ENCODE measurements around the gene CACNA2D3. TPM values are rescaled to one million over a fixed set of nuclear protein-coding genes. Genes with fewer than 3 reads are reported as not detected.

Gene CACNA2D3
- total RNA-seq, 1 experiment from 2014 or later: 1.6 TPM

DNA sequence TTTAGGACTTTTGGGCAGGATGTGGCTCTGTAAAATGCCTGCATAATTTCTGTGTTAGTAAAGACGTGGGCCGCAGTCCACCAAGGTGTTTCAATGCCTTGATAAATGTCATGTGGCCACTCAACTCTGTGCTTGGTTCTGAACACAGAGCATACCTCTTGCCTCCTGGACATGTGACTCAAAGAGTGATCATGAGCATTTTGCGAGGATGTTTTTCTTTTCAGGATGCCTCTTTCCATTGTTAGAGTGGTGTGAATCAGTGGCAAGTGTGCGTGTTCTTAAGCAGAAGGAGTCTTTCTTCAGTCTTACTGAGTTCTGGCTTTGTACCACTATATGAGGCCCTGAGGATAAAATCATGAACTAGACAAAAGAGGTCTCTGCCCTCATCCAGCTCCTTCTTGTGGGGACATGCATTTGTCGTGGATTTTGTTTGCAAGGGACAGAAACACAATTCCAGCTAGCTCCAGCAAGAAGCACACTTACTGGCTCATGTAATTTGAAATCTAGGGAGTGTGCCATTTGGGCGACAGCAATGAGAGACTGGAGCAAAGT lies 442.1 kb downstream of the CACNA2D3 start:
- DNase-seq: no peak
- Histone ChIP-seq H3K4me3 (ENCODE audit: insufficient read depth, low read depth, low read length) (no peak overlapping the region), H3K36me3 (replicated peaks; ENCODE audit: control insufficient read depth, insufficient read depth, low read length) (no peaks in the 10 kb centered on the region), H3K27me3 (ENCODE audit: control insufficient read depth, insufficient read depth, low read length) (no peaks in the 10 kb centered on the region)

DNA sequence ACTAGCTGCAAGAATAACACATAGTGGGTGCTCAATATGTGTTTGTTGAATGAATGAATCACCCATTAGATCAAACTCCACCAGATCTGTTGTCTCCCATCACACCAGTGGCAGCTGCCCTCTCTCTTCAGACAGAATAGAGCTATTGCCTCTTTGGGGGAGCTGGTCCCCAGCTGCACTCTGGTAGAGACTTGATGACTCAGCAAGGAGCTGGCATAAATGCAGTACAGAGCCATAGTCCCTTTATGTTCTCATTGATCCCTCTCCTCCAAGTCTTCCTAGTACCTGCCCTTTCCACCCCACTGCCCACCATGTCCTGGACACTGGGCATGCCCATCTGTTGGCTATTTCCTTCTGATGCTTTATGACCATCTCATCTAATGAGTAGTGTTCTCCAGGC lies 443.6 kb downstream of the CACNA2D3 start:
- no peak for DNase-seq
- H3K4me3 ChIP-seq (ENCODE audit: insufficient read depth, low read depth, low read length): no peak overlapping the region
- H3K36me3 ChIP-seq (replicated peaks; ENCODE audit: control insufficient read depth, insufficient read depth, low read length): no peaks in the 10 kb centered on the region
- no peaks in the 10 kb centered on the region for H3K27me3 ChIP-seq (ENCODE audit: control insufficient read depth, insufficient read depth, low read length)

DNA sequence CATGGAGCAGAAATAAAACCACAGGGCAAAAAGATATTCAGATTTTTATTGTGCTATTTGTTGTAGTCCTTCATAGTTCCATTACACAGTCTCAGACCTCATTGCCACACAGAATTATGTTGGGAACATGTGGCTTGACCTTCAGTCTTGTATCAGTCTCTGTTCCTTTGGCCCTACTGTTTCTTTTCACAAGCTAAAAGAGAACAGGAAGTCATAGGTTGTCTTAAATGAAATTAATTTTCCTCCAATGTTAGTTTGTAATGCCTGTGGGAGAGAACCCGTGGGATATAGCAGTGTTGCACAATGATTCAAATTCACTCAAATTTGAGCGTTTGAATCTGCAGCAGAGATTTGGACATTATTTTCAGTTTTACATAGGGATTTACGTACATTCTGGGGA lies 445.6 kb downstream of the CACNA2D3 start:
- no peaks in the 10 kb centered on the region for H3K27me3 ChIP-seq (ENCODE audit: control insufficient read depth, insufficient read depth, low read length)
- no peak overlapping the region for H3K4me3 ChIP-seq (ENCODE audit: insufficient read depth, low read depth, low read length)
- H3K36me3 ChIP-seq (replicated peaks; ENCODE audit: control insufficient read depth, insufficient read depth, low read length): no peaks in the 10 kb centered on the region
- no peak for DNase-seq

DNA sequence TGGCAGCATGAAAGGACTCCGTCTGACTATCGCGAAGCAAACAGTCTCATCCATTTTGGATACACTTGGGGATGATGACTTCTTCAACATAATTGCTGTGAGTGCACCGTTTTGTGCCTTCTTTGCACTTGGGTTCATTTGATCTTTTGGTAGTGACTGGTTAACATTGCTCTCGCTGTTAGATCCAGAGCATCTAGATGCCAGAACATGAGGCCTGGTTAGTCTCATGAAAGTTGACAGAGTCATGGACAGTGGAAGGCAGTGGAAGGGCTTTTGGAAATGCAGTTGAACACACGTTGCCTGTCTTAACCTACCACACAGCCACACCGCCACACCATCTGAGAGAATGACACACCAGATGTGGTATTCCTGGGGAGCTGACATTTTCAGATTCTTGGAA lies 447.7 kb downstream of the CACNA2D3 start:
- no peak for DNase-seq
- Histone ChIP-seq H3K27me3 (ENCODE audit: control insufficient read depth, insufficient read depth, low read length) (no peaks in the 10 kb centered on the region), H3K36me3 (replicated peaks; ENCODE audit: control insufficient read depth, insufficient read depth, low read length) (no peaks in the 10 kb centered on the region), H3K4me3 (ENCODE audit: insufficient read depth, low read depth, low read length) (no peak overlapping the region)

DNA sequence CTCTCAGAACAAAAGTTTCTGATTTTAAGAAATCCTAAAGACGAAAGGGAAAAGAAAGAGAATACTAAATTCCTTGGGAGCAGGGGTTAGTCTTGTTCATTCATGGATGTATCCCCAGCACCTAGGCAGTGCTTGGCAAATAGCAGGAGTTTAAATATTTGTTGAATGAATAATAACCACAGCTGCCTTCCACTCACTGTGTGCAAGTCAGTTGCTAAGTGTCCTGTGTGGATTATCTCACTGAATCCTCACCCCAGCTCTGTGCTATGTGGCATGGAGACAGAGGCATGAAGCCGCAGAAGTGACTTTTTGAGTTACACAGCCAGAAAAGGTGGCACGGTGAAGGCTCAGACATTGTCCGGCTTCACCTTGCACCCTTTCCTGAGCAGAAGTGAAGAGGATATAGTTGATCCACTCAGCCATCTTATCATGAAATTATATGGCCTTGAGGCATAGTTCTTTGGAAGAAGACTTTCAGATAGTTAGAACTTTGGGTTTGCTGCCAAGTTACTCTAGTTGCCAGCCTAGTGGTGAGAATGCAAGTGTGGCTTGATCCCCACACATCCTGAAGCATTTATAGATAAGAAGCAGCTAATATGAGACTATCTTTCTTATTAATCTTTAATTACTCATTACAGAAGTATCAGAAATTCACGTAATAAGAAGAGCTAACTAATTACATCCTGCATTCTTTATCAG lies 450.0 kb downstream of the CACNA2D3 start:
- no peak for DNase-seq
- Histone ChIP-seq H3K4me3 (ENCODE audit: insufficient read depth, low read depth, low read length) (no peak overlapping the region), H3K27me3 (ENCODE audit: control insufficient read depth, insufficient read depth, low read length) (no peaks in the 10 kb centered on the region), H3K36me3 (replicated peaks; ENCODE audit: control insufficient read depth, insufficient read depth, low read length) (no peaks in the 10 kb centered on the region)

DNA sequence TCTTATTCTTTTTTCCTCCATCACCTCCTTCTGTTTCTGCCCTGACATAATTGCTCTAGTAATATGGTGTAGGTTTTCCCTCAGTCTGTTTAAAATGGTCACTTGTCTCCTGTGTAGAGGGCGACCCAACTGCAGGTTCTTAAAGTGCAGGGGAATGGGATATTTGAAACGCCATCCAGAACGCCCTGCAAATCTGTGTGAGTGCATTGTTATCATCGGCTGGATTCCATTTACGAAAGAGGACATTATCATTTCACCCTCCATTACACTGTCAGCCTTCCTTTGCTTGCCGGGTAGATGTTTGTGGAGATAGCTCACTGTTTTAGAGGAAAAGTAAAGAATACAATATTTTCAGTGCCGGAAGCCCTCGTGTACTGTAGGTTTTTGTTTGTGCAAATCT lies 451.5 kb downstream of the CACNA2D3 start:
- H3K27me3 ChIP-seq (ENCODE audit: control insufficient read depth, insufficient read depth, low read length): no peaks in the 10 kb centered on the region
- H3K4me3 ChIP-seq (ENCODE audit: insufficient read depth, low read depth, low read length): no peak overlapping the region
- no peak for DNase-seq
- H3K36me3 ChIP-seq (replicated peaks; ENCODE audit: control insufficient read depth, insufficient read depth, low read length): no peaks in the 10 kb centered on the region

DNA sequence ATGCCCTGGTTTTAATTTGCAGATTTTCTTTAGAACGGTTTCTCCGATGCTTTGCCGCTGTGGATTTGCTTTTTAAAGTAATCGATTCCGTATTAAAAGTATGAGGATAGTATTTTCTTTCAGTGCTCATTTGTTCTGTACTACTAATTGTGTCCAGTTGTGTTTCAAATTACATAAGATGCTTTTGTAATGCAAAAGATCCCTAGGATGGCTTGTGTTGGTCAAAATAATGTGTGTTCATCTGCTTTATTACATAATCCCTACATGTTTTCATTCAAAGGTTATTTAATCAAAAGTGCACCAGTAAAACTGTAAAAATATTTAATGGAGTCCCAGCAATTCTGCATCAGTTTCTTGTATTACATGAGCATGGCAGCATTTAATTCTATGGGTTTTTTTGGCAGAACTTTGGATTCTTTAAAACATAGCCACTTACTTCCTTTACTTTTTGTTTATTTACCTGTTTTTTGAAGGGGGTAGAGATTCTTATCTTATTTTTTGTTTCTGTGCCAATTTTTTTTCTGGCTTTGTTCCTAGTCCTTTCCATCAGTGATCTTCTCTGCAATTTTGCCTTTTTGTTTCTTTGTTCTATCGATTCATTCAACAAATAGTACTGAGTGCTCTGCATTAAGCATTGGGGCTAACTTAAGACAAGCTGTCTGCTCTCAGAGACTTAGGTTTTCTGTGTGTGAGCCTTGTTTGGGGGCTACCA lies 452.7 kb downstream of the CACNA2D3 start:
- Histone ChIP-seq H3K36me3 (replicated peaks; ENCODE audit: control insufficient read depth, insufficient read depth, low read length) (no peaks in the 10 kb centered on the region), H3K27me3 (ENCODE audit: control insufficient read depth, insufficient read depth, low read length) (no peaks in the 10 kb centered on the region), H3K4me3 (ENCODE audit: insufficient read depth, low read depth, low read length) (no peak overlapping the region)
- DNase-seq: no peak

DNA sequence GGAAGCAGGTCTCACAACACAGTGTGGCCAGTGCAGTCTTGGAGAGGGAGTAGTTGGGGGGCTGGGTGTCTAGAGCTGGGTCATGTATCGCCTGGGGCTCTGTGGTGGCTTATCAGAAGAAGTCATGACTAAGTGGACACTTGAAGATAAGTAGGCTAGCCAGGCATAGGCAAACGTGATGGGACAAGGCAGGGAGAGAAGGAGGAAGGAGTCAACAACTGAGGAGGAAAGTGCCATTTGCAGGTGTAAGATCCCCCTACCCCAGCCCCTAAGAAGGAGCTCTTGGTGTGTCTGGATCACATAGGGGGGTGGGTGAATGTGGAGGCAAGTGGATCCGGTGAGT lies 453.2 kb downstream of the CACNA2D3 start:
- Histone ChIP-seq H3K4me3 (ENCODE audit: insufficient read depth, low read depth, low read length) (no peak overlapping the region), H3K27me3 (ENCODE audit: control insufficient read depth, insufficient read depth, low read length) (no peaks in the 10 kb centered on the region), H3K36me3 (replicated peaks; ENCODE audit: control insufficient read depth, insufficient read depth, low read length) (no peaks in the 10 kb centered on the region)
- no peak for DNase-seq

DNA sequence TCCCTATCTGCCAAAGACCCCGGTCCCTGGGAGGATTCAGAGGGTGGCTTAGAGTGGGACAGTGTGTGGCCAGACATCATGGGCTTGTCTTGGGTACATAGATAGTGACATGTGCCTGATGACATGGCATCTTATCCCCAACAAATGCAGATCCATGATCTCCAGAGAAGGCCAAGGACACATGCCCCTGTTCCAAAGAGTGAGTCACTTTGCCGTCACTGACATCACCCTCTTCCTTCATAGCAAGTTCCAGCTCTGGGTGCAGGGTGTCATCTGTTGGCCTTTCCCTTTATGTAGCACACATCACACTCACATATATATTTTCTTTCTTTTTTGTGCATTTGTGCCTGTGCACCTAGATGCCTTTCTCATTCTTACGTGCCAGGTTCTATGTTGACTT lies 455.0 kb downstream of the CACNA2D3 start:
- Histone ChIP-seq H3K4me3 (ENCODE audit: insufficient read depth, low read depth, low read length) (no peak overlapping the region), H3K27me3 (ENCODE audit: control insufficient read depth, insufficient read depth, low read length) (no peaks in the 10 kb centered on the region), H3K36me3 (replicated peaks; ENCODE audit: control insufficient read depth, insufficient read depth, low read length) (no peaks in the 10 kb centered on the region)
- DNase-seq: no peak

DNA sequence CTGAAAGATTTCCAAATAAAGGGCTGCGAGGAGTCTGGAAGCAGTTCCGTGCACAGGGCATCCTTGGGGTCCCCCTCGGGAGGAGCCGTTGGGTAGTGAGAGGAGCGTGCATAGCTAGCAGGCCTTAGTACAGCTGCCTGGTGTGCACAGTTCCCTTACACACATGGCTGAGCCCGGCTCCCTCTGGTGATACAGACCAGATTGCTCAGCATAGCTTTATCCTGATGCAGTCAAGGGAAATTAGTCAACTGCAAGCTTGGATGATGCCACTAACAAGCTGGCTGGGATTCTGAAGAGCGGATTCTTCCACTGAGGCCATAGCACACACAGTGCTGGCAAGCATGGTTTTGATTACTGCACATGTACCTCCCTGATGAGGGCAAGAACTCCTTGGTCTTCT lies 456.1 kb downstream of the CACNA2D3 start:
- no peak overlapping the region for H3K4me3 ChIP-seq (ENCODE audit: insufficient read depth, low read depth, low read length)
- no peak for DNase-seq
- no peaks in the 10 kb centered on the region for H3K27me3 ChIP-seq (ENCODE audit: control insufficient read depth, insufficient read depth, low read length)
- no peaks in the 10 kb centered on the region for H3K36me3 ChIP-seq (replicated peaks; ENCODE audit: control insufficient read depth, insufficient read depth, low read length)

DNA sequence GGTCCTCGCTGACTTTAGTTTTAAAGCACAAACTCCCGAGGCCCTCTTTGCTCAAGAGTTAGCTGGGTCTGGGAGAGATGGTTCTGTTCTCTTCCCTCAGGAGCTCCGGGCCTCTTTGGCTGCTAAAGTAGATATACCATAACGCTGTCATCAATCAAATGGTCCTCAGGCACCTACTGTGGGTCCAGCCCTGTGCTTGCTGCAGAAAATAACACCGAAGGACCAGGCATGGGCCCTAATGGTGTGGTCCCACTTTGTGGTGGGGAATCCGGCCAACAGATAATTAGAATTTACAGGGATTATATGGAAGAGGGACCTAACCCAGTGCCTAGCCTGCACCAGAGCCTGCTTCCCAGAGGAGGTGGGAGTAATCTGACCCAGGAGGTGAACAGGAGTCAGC lies 458.1 kb downstream of the CACNA2D3 start:
- DNase-seq: no peak
- H3K27me3 ChIP-seq (ENCODE audit: control insufficient read depth, insufficient read depth, low read length): no peaks in the 10 kb centered on the region
- no peaks in the 10 kb centered on the region for H3K36me3 ChIP-seq (replicated peaks; ENCODE audit: control insufficient read depth, insufficient read depth, low read length)
- no peak overlapping the region for H3K4me3 ChIP-seq (ENCODE audit: insufficient read depth, low read depth, low read length)

DNA sequence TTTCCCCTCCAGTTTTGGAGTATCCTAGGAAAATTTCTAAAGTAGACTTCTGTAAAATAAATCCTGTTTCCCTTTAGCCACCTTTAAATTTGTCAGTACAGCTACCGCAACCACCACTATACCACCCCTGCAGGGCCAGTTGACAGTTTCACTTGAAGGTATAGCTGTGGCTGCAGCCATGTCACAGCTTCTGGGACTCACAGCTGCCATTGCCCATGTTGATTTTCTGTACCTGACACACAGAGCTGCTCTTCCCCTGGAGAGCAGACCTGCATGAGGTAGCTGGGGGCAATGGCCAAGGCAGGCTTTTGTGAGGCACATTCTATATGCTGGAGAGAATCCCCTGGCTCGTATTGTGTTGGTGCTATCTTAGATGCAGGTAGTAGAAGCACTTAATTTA lies 460.1 kb downstream of the CACNA2D3 start:
- Histone ChIP-seq H3K4me3 (ENCODE audit: insufficient read depth, low read depth, low read length) (no peak overlapping the region), H3K27me3 (ENCODE audit: control insufficient read depth, insufficient read depth, low read length) (no peaks in the 10 kb centered on the region), H3K36me3 (replicated peaks; ENCODE audit: control insufficient read depth, insufficient read depth, low read length) (no peaks in the 10 kb centered on the region)

DNA sequence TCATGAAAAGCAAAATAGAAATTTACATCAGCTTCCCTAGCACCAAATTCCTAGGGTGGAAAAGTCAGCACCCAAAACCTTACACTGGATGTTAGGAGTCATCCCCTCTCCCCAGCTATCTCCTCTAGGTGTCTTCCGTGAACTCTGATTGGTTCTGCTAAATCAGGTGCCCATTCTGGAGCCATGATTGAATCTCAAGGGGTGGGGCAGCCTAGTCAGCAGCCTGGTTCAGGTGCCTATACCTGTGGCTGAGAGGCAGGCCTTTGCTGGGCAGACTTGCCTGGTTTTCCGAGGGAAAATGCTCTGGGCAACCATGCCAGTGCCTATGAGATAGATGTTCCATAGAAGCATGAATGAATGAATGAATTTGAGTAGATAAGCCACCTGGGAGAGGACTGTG lies 468.8 kb downstream of the CACNA2D3 start:
- Histone ChIP-seq H3K36me3 (replicated peaks; ENCODE audit: control insufficient read depth, insufficient read depth, low read length) (no peaks in the 10 kb centered on the region), H3K4me3 (ENCODE audit: insufficient read depth, low read depth, low read length) (no peak overlapping the region), H3K27me3 (ENCODE audit: control insufficient read depth, insufficient read depth, low read length) (no peaks in the 10 kb centered on the region)
- no peak for DNase-seq

More for the DNA sequence above, 460.1 kb downstream of the CACNA2D3 start:
- DNase-seq: no peak

DNA sequence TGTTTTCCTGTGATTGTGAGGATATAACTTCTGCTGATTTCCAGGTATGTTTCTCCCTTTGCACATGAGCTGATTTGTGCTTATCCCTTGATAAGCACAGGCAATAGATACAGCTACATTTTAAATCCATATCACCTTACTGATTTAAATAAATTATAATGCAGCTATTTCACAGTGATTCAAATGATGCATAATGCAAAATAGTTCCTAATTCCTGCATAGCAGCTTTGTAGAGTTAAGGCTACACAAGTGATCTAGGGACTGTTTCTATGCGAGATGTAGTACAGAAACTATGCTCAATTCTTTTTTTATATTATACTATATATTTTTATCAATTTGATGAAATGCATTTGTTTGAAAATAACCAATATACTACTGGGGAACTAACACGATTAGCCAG lies 471.3 kb downstream of the CACNA2D3 start:
- no peaks in the 10 kb centered on the region for H3K27me3 ChIP-seq (ENCODE audit: control insufficient read depth, insufficient read depth, low read length)
- H3K36me3 ChIP-seq (replicated peaks; ENCODE audit: control insufficient read depth, insufficient read depth, low read length): no peaks in the 10 kb centered on the region
- DNase-seq: no peak
- no peak overlapping the region for H3K4me3 ChIP-seq (ENCODE audit: insufficient read depth, low read depth, low read length)

DNA sequence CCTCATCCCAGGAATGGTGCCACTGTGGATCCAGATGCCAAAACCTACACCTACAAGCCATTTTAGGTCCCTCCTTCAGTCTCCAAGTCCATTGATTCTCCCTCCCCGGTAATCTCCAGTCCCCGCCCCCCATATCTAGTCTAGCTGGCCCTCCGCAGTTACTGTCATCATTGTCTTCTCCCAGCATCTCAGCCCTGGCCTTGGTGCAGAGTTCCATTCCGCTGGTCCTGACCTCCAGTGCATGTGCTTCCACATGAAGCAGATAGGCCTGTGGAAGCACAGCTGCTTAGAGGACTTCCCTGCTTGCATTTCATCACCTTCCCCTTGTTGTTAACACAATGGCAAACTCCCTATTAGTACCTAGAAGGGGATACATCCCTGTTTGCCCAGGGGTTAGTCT lies 473.7 kb downstream of the CACNA2D3 start:
- DNase-seq: no peak
- H3K4me3 ChIP-seq (ENCODE audit: insufficient read depth, low read depth, low read length): no peak overlapping the region
- no peaks in the 10 kb centered on the region for H3K36me3 ChIP-seq (replicated peaks; ENCODE audit: control insufficient read depth, insufficient read depth, low read length)
- no peaks in the 10 kb centered on the region for H3K27me3 ChIP-seq (ENCODE audit: control insufficient read depth, insufficient read depth, low read length)

Data from H7 (cell line).